Thyroid gland (tissue), 4 donors: ENCODE results near the gene TGOLN2. TPM values are rescaled to one million over a fixed set of nuclear protein-coding genes. Genes with fewer than 3 reads are reported as not detected.

Source experiments
- DNase-seq, 2 donors: peaks; one replicate each; pipeline ENCODE4 v3.0.0-alpha.2; 2019
- H3K27ac ChIP-seq, 3 donors: fragments of 200-600 bp; sonication (generic); 1 replicate in 2 of 3; 2 replicates in 1 of 3; pipeline ENCODE4 v1.5.1; 2016 to 2019; ENCODE audit warnings: mild to moderate bottlenecking in 1 of 3, moderate library complexity in 1 of 3
- H3K27me3 ChIP-seq: fragments of 200-600 bp; sonication (generic); one replicate; pipeline ENCODE4 v1.5.1; 2019
- H3K36me3 ChIP-seq, 2 donors: fragments of 200-600 bp; sonication (generic); one replicate each; pipeline ENCODE4 v1.5.1; 2016 to 2019
- H3K4me1 ChIP-seq, 2 donors: fragments of 200-600 bp; sonication (generic); one replicate each; pipeline ENCODE4 v1.5.1; 2017 to 2019
- H3K4me3 ChIP-seq, 3 donors: fragments of 200-600 bp; sonication (generic); replicated peaks in 1 of 3; 1 replicate in 2 of 3; 2 replicates in 1 of 3; pipeline ENCODE4 v1.5.1; 2016; ENCODE audit warnings: mild to moderate bottlenecking in 1 of 3
- H3K9me3 ChIP-seq: fragments of 200-600 bp; sonication (generic); one replicate; pipeline ENCODE4 v1.5.1; 2017
- POLR2A ChIP-seq, 2 donors: fragments of 450-650 bp; IDR thresholded peaks; one replicate each; pipeline ENCODE4 v1.6.1; 2017; ENCODE audit warnings: antibody characterized with exemption in 2 of 2, mild to moderate bottlenecking in 2 of 2, moderate library complexity in 1 of 2
- WGBS, 2 donors: methylation state at CpG; one replicate each; pipeline ENCODE4 v1.1.5; 2017; 5-methylcytosine and 5-hydroxymethylcytosine counted together
- intact Hi-C: fragments of 100-400 bp; cut with DNase I; formaldehyde crosslinking; loops from one replicate; pipeline ENCODE4 v1.15.1; 2023
- total RNA-seq, 4 donors: library from RNA; depleted of rRNA; stranded (reverse); fragments of >200 nt; gene quantifications; one replicate each; pipeline ENCODE4 v1.2.3, GENCODE V29; 2016
- TF ChIP-seq, protein P1 (sequence below), 6 experiments: fragments of 200-600 bp in 3 of 6; fragments of 450-650 bp in 3 of 6; sonication (generic) in 3 of 6; IDR thresholded peaks; one replicate each; pipeline ENCODE4 v1.5.1; 2016 to 2019; ENCODE audit warnings: antibody characterized with exemption in 6 of 6, mild to moderate bottlenecking in 2 of 6, inconsistent platforms in 1 of 6, moderate library complexity in 1 of 6

Gene TGOLN2
- total RNA-seq, 4 donors from 2014 or later = 146 to 207 (median 162) TPM

DNA sequence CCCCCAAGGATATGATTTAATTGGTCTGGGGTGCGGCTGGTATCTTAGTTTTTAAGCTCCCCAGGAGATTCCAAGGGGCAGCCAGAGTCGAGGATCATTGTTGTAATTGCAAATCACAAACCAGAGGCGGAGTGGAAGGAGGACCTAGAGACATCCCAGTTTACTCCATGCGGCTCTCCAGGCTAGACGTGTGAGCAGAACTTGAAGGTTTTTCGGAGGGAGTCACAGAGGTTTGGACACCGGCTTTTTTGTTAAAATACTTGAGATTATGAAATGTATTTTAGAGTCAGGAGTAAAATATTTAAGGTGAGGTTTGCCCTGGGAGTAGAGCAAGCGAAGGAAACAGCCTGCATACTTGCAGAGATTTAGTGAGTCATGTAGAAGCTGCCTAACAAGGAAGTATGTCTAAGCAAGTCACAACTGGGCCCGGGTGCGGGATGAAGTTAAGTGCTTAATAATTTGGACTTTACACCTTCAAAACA lies 39.5 kb downstream of the TGOLN2 start:
- Histone ChIP-seq H3K36me3 (peaks cover 0 to 5% of the 10 kb centered on the region in 2 donors), H3K9me3 (no peaks in the 10 kb centered on the region), H3K4me1 (peaks cover 6 to 12% of the 10 kb centered on the region in 2 donors), H3K27ac (no peak overlapping the region), H3K27me3 (no peaks in the 10 kb centered on the region), H3K4me3 (no peak overlapping the region)
- no peak for DNase-seq
- intact Hi-C loops = no loop called here
- 83 to 89% methylated on average over 10 of the region's 10 CpGs for WGBS, 2 donors
- TF ChIP-seq, protein P1, sequence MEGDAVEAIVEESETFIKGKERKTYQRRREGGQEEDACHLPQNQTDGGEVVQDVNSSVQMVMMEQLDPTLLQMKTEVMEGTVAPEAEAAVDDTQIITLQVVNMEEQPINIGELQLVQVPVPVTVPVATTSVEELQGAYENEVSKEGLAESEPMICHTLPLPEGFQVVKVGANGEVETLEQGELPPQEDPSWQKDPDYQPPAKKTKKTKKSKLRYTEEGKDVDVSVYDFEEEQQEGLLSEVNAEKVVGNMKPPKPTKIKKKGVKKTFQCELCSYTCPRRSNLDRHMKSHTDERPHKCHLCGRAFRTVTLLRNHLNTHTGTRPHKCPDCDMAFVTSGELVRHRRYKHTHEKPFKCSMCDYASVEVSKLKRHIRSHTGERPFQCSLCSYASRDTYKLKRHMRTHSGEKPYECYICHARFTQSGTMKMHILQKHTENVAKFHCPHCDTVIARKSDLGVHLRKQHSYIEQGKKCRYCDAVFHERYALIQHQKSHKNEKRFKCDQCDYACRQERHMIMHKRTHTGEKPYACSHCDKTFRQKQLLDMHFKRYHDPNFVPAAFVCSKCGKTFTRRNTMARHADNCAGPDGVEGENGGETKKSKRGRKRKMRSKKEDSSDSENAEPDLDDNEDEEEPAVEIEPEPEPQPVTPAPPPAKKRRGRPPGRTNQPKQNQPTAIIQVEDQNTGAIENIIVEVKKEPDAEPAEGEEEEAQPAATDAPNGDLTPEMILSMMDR (IDR thresholded peaks at IDR 0.05) = no peak
- TF ChIP-seq POLR2A (IDR thresholded peaks at IDR 0.05) = no peak

DNA sequence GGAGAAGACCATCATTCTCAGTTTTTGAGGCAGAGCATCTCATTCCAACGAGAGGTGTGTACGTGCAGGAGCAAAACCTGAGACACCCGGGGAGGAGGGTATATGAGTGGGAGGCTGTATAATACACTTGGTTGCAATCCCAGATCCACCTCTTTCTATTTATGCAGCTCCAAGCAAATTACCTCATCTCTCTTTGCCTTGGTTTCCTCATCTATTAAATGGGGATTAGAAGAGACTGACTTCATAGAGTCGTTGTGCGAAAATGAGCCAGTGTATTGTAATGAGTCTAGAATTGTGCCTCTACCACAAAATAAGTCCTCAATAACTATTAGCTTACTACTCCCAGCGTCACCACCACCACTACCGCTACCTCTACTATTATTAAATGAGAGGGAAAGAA lies 40.1 kb downstream of the TGOLN2 start:
- 93 to 98% methylated on average over 7 of the region's 7 CpGs for WGBS, 2 donors
- TF ChIP-seq POLR2A (IDR thresholded peaks at IDR 0.05) = no peak
- TF ChIP-seq, protein P1 (IDR thresholded peaks at IDR 0.05) = no peak

DNA sequence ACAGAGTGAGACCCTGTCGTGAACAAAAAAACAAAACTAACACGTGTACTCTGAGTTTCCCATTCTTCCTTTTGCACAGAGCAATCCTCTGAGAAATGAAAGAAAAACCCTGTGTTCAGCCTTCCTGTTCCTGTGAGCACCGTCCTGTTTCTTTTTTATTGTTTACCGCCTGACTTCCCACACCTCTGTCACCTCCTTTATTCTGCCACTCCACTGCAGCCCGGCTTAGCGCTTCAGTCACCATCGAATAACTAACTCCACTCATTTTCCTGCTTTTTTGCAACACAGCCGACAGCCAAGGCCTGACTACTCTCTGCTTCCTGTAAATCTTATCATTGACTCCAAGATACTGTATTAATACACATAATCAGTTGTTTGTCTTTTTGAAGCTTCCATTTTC lies 40.9 kb downstream of the TGOLN2 start:
- no peak overlapping the region for H3K27ac ChIP-seq
- no peak for TF ChIP-seq POLR2A (IDR thresholded peaks at IDR 0.05)
- H3K4me1 ChIP-seq = peaks cover 6 to 12% of the 10 kb centered on the region in 2 donors
- no peak overlapping the region for H3K4me3 ChIP-seq
- H3K27me3 ChIP-seq = no peaks in the 10 kb centered on the region
- intact Hi-C loops = no loop called here
- no peak for DNase-seq
- no peaks in the 10 kb centered on the region for H3K9me3 ChIP-seq
- 54 to 57% methylated on average over 8 of the region's 8 CpGs for WGBS, 2 donors
- peaks cover 0 to 5% of the 10 kb centered on the region in 2 donors for H3K36me3 ChIP-seq

More for the DNA sequence above, 40.1 kb downstream of the TGOLN2 start:
- H3K27me3 ChIP-seq = no peaks in the 10 kb centered on the region
- no peak for DNase-seq
- intact Hi-C loops = no loop called here
- peaks cover 6 to 12% of the 10 kb centered on the region in 2 donors for H3K4me1 ChIP-seq
- no peaks in the 10 kb centered on the region for H3K9me3 ChIP-seq
- H3K36me3 ChIP-seq = peaks cover 0 to 5% of the 10 kb centered on the region in 2 donors
- H3K4me3 ChIP-seq = no peak overlapping the region
- H3K27ac ChIP-seq = no peak overlapping the region

DNA sequence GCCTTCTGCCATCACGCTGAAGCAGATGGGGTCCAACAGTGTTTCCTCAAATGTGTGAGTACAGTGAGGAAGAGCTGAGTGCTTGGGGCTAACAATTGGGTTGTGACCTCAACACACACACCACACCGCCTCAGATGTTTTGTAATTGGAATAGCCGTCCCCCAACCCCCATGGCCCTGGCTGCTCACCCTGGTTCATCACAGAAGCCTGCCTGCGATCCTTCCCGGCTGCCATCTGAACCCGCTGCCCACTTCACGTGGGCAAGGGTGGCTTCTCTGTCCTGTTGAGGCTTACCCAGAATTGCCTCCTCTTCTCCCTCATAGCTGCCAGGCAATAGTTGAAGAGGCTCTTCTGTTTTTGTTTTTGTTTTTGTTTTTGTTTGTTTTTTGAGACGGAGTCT lies 44.1 kb downstream of the TGOLN2 start:
- 93 to 98% methylated on average over 8 of the region's 8 CpGs for WGBS, 2 donors
- DNase-seq = no peak
- intact Hi-C loops = loop anchor here (5.0 kb wide), 1 partner anchor 151 kb away; the partner anchor contains the start of gene TCF7L1
- Histone ChIP-seq H3K4me3 (no peak overlapping the region), H3K27ac (no peak overlapping the region), H3K9me3 (no peaks in the 10 kb centered on the region), H3K27me3 (no peaks in the 10 kb centered on the region), H3K36me3 (peaks cover 0 to 5% of the 10 kb centered on the region in 2 donors), H3K4me1 (peaks cover 5 to 8% of the 10 kb centered on the region in 2 donors)
- no peak for TF ChIP-seq POLR2A (IDR thresholded peaks at IDR 0.05)
- TF ChIP-seq, protein P1 (IDR thresholded peaks at IDR 0.05) = no peak

DNA sequence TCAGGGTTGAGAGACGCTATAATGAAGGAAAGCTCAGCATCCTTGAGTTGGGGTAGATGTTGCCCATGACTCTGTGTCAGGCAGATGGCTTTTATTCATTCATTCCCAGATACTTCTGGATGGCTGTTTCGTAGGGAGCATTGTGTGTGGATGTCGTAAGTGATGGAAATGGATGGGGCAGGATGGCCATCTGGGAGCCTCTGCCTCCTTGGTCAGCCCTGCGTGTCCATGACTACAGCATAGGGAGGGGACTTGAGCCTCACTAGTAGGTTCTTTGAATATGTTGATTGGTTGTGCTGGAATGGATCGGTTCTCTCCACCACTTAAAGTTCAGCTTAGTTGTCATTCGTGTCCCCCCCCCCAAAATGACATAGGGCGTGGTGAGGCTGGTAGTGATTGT lies 44.9 kb downstream of the TGOLN2 start:
- intact Hi-C loops = loop anchor here (5.0 kb wide), 1 partner anchor 151 kb away; the partner anchor contains the start of gene TCF7L1
- H3K27me3 ChIP-seq = no peaks in the 10 kb centered on the region
- no peaks in the 10 kb centered on the region for H3K9me3 ChIP-seq
- WGBS, 2 donors = 93 to 95% methylated on average over 7 of the region's 7 CpGs
- no peak for DNase-seq
- no peak overlapping the region for H3K4me3 ChIP-seq
- peaks cover 12 to 15% of the 10 kb centered on the region in 2 donors for H3K4me1 ChIP-seq
- TF ChIP-seq, protein P1 (IDR thresholded peaks at IDR 0.05) = no peak
- TF ChIP-seq POLR2A (IDR thresholded peaks at IDR 0.05) = no peak
- H3K36me3 ChIP-seq = peaks cover 0 to 5% of the 10 kb centered on the region in 2 donors
- H3K27ac ChIP-seq = no peak overlapping the region
